IPS-NIHi7 (cell line): Measurements from ENCODE around the gene TEDC1.

Experiments
- DNase-seq: peaks from one replicate; pipeline ENCODE4 v3.0.0; 2012; ENCODE audit warnings: mixed read lengths; ENCODE audit errors: extremely low spot score

The TEDC1 gene

DNA sequence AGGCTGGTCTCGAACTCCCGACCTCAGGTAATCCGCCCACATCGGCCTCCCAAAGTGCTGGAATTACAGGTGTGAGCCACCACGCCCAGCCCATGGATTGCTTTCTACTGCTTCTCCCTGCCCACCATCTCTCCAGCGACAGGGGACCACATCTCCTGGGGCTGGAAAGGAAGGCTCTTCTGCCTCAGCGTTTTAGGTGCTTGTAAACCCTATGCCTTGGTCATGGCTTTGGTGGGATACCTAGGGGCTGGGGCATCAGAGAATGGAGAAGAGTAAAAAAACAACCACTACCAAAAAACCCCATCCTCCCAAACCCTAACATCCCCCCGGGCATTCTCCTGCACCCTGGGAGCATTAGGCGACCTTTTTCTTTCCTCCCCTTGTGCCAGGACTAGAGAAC lies 34.3 kb downstream of the TEDC1 start:
- no peak for DNase-seq

DNA sequence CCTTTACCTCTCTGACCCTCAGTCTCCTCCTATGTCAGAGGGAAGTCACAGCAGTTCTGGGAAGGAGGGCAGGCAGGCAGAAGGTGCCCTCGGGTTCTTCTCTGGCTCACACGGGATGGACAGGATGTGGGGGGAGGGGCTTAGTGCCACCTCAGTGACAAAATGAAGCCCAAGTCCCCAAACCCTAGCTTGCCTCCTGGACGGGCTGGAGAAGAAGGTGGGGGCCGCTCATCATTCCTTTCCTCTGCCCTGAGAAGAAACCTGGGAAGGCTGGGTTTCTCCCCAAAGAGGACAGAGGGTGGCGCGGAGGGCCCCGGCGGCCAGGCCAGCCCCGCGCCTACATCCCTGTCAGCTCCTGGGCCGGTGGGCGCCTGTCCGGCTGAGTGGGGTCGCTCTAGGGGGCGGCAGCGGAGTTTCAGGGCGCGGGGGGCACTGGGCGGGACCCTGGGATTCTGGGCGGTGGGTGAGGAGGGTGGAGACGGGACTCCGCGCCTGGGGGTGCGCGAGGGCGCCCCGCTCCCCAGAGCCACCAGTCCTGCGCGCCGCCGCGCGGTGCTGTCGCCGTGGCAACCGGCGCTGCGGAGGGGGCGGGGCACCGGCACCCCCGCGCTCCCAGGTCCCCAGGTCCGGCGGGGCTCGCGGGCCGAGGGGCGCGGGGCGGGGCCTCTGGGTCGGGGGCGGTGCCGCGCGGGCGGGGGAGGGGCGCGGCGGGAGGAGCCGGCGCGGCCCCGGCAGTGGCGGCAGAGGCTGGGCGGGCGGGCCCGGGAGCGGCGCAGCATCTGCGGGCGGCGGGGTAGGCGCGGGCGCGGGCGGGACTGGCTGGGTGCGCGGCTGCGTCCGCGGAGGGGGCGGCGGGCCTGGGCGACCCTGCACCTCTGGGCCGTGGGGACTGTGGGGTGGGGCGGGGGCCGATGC lies 35.1 kb downstream of the TEDC1 start, which contains the start of gene TMEM121:
Gene TMEM121 (plus strand): TSS at position 723 of the 915 bp plus-strand sequence. CDS start 2,252 bp downstream, outside the sequence.
- peak; percentile 54 for DNase-seq

DNA sequence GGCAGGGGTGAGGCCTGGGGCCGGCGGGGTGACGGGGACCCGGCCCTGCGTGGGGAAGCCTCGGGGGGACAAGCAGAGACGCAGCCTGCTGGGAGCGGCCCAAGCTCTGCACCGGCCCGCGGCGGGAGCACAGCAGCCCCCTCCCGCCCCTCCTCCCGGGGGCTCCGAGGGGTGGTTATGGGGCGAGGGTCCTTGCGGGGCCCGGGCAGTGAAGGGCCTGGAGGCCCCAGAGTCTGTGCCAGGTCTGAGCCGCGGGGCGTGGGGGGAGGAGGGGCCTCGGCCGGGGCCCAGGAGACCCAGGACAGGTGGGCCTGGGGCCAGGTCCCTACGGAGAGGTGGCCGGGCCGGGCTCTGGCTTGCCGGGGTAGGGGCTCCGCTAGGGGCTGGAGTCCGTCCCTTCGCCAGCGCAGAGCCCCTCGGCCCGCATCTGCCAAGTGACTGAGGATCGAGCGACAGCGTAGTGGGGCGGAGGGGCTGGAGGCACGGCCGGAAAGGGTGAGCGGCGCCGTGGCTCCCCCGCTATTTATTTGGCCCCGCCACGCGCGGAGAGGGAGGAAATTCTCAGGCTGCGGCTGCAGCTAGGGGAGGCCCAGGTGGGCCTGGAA lies 35.8 kb downstream of the TEDC1 start:
- DNase-seq: no peak

DNA sequence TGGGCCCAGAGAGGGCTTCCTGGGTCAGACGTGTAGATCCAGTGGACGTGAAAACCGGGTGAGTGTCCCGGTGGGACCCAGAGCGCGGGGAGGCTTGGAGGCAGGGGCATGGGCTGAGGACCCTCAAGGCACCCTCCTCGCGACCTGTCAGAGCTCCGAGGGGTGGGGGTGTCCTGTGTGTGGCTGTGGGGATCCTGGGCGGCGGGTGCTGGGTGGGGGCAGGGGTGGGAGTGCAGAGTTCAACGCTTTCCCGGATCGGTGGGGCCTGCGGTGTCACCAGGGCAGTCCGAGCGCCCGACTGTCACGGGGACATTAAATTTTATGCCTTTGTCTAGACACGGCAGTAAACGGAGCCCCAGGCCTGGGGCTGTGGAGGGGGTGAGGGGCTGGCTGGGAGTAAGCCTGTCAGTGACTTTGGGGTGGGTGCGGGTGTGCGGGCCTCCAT lies 36.4 kb downstream of the TEDC1 start:
- no peak for DNase-seq

DNA sequence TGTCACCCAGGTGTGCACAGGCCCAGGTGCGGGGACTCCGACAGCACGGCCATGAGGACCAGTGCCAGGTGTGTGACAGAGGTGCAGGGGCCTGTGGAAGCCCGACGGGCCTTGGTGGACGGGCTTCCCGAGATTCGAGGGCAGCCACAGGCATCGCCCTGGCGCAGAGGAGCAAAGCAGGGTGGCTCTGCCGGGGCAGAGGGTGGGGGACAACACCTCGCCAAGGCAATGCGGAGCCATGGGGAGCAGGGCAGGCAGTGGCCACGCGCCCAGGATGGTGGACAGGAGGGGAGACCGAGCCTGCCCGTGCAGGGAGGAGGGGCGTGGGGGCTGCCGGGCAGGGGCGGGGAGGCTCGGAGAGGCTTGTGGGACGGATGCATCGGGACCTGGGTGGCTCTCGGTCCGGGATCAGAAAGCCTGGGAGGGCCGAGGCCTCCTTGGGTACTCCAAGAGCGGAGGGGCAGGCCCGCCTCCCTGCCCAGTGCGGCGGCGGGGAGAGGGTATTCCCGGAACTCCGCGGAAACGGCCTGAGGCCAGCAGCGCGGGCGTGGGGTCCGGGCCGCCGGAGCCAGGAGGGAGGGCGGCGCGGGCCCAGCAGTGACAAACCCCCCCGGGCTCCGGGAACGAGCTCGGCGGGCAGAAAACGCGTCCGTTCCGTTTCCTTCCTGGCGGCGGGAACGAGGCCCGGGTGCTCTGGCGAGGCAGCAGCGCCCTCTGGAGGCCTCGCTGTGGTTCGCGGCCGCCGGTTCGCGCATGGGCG lies 37.0 kb downstream of the TEDC1 start:
- DNase-seq: peak; percentile 87

DNA sequence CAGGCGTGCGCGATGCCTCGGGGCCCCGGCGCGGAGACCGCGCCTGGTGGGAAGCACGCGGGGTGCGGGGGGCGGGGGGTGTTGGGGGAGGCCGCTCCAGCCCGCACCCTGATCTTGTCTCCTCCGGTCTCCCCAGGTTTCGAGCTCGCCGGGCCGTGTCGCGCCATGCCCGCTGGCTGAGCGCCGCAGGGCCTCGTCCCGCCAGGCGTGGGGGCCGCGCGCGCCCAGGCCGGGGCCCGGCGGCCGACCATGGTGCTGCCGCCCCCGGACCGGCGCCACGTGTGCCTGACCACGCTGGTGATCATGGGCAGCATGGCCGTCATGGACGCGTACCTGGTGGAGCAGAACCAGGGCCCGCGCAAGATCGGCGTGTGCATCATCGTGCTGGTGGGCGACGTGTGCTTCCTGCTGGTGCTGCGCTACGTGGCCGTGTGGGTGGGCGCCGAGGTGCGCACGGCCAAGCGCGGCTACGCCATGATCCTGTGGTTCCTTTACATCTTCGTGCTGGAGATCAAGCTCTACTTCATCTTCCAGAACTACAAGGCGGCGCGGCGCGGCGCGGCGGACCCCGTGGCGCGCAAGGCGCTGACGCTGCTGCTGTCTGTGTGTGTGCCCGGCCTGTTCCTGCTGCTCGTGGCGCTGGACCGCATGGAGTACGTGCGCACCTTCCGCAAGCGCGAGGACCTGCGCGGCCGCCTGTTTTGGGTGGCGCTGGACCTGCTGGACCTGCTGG lies 37.7 kb downstream of the TEDC1 start:
- DNase-seq: no peak

DNA sequence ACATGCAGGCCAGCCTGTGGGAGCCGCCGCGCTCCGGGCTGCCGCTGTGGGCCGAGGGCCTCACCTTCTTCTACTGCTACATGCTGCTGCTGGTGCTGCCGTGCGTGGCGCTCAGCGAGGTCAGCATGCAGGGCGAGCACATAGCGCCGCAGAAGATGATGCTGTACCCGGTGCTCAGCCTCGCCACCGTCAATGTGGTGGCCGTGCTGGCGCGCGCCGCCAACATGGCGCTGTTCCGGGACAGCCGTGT lies 38.2 kb downstream of the TEDC1 start:
- no peak for DNase-seq

DNA sequence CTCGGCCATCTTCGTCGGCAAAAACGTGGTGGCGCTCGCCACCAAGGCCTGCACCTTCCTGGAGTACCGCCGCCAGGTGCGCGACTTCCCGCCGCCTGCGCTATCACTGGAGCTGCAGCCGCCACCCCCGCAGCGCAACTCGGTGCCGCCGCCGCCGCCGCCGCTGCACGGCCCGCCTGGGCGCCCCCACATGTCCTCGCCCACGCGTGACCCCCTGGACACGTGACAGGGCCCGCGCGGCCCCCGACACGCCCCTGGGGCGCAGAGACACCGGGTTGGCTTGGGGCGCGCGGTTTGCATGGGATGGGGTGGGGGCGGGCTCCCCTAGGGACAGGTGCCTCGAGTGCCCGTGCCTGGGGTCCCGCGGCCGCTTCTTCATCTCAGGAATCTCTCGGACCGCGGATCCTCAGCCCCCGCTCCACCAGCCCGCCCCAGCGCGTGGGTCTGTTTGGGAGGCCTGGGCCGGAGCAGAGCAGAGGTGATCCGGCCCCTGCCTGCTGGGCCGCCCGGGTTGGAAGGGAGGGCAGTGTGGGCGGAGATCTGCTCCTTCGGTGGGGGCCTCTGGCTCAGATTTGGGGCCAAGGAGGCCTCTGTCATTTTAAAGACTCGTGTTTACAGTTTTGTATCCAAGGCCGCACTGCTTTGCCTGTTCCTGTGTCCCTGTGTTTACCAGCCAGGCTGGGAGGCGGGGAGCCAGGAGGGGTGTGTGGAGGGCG lies 38.7 kb downstream of the TEDC1 start:
- DNase-seq: no peak

DNA sequence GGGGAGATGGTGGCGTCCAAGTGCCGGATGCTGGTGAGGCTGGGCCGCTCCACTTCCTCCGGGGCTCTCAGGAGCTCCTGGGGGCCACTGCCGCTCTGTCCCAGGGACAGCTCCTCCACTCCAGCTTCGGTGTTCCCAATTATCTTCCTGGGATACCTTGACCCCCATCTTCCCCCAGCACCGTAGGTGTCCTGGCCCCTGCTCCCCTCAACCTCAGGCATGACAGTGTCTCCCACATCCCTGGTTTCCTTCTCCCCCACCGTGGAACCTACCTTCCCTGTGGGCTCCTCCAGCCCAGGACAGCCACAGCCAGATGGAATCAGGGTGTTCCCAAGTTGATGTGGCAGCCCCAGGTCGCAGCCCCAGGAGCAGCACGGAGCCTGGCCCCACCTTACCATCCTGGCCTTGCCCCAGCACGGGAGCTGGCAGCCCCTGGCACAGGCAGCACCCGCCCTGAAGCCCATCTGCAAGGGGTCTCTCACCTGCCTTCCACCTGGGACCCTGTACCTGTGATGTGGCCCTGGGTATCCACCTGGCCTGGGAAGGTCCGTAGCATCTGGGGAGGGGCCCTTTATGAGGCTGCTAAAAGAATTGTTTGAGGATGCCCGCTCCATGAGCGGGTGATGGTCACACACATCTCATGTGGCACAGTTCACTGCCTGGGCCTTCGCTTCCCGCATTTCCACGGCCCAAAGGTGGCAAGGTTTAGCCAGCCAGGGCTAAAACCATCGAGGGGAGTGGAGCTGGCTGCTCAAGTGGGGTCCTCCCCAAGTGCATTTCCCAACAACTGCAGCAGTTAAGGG lies 39.4 kb downstream of the TEDC1 start:
- no peak for DNase-seq

DNA sequence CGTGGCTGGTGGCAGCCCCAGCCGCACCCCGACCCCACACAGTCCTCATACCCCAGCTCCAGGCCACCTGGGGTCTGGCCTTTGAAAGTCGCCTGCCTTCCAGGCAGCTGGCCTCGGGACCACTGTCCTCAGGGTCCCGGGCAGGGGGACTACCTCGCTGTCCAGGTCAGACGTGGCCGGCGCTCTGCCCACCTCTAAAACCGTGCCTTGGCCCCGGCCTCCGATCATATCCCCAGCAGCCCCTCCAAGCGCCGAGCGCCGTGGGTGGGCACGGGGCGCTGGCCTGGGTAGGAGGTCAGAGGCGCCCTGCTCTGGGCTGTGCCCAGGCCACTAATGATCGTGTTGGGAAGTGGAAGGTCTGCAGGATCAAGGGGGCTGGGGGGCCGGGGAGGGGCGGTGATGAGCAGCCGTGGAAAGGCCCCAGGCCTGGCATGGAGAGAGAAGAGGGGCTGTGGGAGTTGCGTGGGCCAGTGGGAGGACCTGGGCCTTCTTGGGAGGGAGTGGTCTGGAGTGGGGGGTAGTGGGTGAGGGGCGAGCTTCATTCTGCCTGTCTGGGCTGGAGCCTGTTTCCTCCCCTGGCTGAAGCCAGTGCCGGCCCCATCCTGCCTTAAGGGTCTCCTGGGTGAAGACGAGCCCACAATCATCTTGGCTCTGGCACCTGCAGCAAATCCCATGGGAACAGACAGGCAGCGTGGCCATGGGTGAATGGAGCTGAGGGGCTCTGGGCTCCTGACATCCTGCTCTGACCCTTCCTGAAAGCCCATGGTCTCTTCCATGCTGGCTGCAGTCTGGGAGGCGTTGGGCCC lies 40.2 kb downstream of the TEDC1 start:
- no peak for DNase-seq

DNA sequence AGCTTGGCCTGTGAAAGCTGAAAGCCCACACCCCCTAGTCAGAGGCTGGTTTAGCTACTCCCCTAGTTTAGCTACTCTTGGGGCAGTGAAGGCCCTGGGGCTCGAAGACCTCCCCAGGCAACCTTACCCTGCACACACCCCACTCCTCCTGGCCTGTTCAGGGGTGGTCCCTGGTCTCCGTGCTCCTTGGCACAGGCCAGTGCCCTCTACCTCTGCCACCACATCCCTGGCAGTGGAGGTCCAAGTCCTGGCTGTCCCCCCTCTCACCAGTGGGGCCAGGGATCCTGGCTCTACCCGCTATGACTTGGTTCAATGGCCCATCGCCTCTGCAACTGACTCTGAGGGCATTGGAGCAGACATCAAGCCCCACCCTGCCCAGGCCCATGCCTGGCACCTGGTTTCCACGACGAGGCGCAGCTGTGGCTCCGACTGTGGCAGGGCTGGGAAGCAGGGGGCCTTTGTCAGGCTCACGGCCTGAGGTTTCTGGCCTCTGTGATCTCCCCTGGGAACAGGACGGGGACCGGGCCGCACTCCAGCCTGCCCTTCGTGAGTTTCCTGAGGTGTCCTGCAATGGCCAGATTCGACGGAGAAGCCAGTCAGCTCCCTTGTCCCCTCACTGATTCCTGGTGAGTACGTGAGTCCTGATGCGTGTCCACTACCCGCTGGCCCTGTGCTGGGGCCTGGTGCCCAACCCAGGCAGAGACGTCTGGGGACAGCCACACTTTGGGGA lies 41.0 kb downstream of the TEDC1 start:
- DNase-seq: no peak

DNA sequence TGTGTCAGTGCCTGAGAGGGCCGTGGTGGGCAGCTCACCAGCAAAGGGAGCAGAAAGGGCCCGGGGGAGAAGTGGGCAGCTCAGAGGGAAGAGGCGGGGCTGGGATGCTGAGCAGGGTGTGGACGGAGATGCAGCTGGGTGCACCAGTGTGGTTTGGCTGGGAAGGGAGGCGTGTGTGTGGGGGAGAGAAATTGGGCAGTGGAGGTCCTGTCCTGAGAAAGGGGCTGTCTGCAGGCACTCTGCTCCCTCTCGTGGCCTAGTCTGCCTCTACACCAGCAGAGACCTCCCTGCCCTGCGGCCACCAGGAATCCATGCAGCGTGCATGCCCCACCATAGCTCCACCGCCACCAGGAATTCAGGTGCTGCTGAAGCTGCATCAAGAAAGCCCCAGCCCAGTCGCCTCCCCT lies 41.7 kb downstream of the TEDC1 start:
- DNase-seq: no peak

DNA sequence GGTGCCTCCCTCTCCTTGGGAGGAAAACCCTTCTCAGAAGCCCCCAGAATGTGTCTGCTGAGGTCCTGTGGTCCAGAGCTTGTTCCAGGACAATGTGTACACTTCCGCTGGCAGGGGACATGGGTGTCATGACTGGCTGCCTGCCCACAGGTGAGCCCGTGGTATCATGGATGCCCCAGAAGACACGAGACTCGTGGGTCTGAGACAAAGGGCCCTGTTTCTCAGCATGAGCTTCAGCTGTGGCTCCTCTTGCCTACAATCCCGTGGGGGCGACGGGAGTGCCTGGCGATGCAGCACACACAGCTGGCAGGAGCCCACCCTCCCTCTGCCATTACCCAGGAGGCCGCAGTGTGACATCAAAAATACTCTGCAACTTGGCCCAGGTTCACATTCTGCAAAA lies 42.3 kb downstream of the TEDC1 start:
- no peak for DNase-seq

DNA sequence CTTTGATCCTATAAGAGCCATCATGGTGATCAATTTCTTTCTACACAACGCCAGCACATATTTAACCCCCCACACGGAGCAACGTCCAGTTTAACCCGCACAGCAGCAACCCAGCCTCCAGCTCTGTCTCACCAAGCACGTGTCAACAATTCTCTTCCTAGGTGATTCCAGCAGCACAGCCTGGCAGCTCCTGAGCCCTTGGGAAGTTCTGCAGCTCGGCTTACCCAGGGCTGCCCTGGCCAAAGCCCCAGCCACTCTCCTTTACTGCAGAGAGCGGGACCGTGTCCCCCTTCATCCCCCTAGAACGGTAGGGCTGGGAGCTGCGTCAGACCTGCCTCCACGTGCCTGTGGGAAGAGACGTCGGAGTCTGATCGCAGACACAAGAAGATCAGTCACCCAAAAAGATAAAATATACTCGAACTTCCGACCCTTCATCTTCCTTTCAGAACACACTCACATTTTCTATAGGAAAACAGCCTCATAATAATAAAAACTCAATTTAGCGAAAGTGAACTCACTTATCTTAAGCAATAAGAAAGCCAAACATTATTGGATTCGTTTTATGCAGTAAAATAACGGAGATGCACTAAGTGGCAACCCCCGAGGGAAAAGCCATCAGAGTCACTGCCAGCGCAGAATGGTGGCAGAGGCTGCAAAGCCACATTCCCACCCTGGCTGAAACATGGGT lies 42.9 kb downstream of the TEDC1 start:
- DNase-seq: no peak

DNA sequence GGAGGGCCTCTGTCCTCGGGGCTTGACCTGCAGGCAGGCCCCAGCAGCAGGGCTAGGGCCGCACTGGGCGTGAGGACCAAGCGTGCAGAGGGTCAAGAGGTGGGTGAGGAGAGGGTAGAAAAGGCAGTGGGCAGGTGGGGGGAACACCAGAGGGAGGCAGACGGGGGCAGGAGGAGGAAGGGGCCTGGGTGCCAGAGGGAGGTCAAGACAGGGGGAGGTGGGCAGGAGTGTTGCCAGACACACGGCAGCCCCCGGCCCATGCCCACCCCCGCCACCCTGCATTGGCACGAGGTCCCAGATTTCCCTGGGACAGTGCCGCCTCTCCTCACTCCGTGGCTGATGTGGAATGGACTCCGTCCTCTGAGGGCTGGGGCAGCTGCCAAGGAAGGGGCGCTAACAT lies 43.5 kb downstream of the TEDC1 start:
- DNase-seq: no peak

DNA sequence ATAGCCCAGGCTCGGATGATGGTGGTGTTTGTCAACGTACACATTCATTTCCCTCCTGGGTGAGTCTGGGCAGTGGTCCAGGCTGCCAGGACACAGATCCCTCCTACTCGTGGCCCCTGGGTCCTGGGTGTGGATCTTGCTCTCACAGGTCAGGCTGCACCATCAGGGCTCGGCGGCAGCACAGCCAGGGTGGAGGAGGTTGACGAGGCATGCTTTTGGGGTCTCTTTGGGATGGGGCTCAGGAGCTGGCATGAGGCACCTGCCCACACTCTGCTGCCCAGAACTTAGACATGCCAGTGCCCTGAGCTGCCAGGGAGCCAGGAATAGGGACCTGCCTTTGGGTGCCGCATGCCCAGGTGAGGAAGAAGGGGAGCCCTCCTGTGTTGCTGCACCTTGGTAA lies 45.0 kb downstream of the TEDC1 start:
- no peak for DNase-seq

DNA sequence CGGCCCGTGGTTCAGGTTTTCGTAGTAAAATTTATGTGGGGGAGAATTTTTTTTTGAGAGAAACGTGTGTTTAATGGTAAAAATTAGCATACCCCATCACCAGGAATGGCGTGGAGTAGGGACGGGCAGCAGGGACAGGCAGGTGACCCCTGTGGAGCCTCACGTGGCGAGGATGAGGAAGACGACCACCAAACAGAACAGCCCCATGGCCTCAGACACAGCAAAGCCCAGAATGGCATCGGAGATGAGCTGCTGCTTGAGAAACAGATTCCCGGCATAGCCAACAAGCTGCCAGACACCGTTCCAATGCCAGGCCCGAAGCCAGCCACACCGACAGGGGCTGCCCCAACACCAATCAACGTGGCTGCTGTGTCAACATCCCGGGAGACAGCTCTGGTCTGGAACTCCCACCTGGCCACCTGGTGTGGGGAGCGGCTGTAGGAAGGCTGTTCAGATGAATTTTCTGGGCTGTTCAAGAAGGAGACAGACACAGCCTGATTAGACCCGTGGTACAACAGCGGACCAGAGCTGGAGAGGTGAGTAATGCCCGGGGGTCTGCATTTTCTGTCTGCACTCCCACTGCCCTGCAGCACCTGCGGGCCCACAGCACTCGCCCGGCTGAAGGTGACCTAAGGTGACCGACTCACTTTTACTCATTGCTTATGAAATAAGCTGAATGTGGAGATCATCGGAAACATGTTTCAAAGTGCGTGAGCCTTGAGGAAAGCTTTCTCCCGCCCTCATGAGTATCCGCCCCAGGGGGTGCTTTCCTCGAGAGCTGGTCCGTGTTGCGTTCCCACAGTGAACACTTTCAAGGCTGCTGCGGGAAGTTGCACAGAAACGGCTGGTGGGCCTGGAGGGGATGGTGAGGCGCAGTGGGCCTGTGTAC lies 45.9 kb downstream of the TEDC1 start:
- DNase-seq: no peak
